Measurements from ENCODE around the gene KRTAP9-2.
"Not testable (repeated sequence)": the region's sequence is repeated elsewhere in the genome, so short reads cannot be mapped to it uniquely, and the experiment has no call there.

Gene KRTAP9-2

GRCh38 chr17:41265078-41265477 lies 38.6 kb downstream of the KRTAP9-2 start, which contains the start of gene KRTAP9-6:
Gene KRTAP9-6, plus strand, starts transcription at chr17:41265378. Its CDS starts 0 bp downstream, at chr17:41265378.
- no peak for ATAC-seq
- TF ChIP-seq PPARA (CRISPR knock-in tag; IDR thresholded peaks at IDR 0.05; ENCODE audit: borderline replicate concordance): no peak
- no peak for TF ChIP-seq ZNF8 (CRISPR knock-in tag; IDR thresholded peaks at IDR 0.05)
- TF ChIP-seq ZFP3 (CRISPR knock-in tag; IDR thresholded peaks at IDR 0.05): no peak
- TF ChIP-seq ISL1 (CRISPR knock-in tag; IDR thresholded peaks at IDR 0.05): no peak
- no peak for TF ChIP-seq PATZ1 (CRISPR knock-in tag; IDR thresholded peaks at IDR 0.05; ENCODE audit: borderline replicate concordance)
- TF ChIP-seq ZNF565 (CRISPR knock-in tag; conservative IDR thresholded peaks at IDR 0.05; ENCODE audit: low read depth): no peak
- TF ChIP-seq GLIS3 (CRISPR knock-in tag; IDR thresholded peaks at IDR 0.05): no peak
- TF ChIP-seq SNAI2 (CRISPR knock-in tag; IDR thresholded peaks at IDR 0.05): no peak
- TF ChIP-seq ZC3H10 (CRISPR knock-in tag; IDR thresholded peaks at IDR 0.05): no peak
- TF ChIP-seq ZFP30 (CRISPR knock-in tag; IDR thresholded peaks at IDR 0.05): no peak
- no peak for TF ChIP-seq ESRRG (CRISPR knock-in tag; IDR thresholded peaks at IDR 0.05)

GRCh38 chr17:41267711-41268110 lies 41.3 kb downstream of the KRTAP9-2 start:
- no peak for ATAC-seq
- no peak for TF ChIP-seq GLIS3 (CRISPR knock-in tag; IDR thresholded peaks at IDR 0.05)
- no peak for TF ChIP-seq TOX (CRISPR knock-in tag; IDR thresholded peaks at IDR 0.05; ENCODE audit: borderline replicate concordance)
- no peak for TF ChIP-seq ZNF8 (CRISPR knock-in tag; IDR thresholded peaks at IDR 0.05)
- TF ChIP-seq OSR1 (CRISPR knock-in tag; IDR thresholded peaks at IDR 0.05): no peak
- no peak for TF ChIP-seq ISL1 (CRISPR knock-in tag; IDR thresholded peaks at IDR 0.05)
- no peak for TF ChIP-seq BACH2 (CRISPR knock-in tag; IDR thresholded peaks at IDR 0.05; ENCODE audit: borderline replicate concordance)

GRCh38 chr17:41271323-41271722 lies 44.9 kb downstream of the KRTAP9-2 start:
- ATAC-seq: not testable (repeated sequence)

- TF ChIP-seq CREB5 (CRISPR knock-in tag; IDR thresholded peaks at IDR 0.05; ENCODE audit: low read depth) (no peak), TOX (CRISPR knock-in tag; IDR thresholded peaks at IDR 0.05; ENCODE audit: borderline replicate concordance) (no peak), POU6F1 (CRISPR knock-in tag; IDR thresholded peaks at IDR 0.05; ENCODE audit: borderline replicate concordance, low read depth) (no peak), TCF4 (CRISPR knock-in tag; IDR thresholded peaks at IDR 0.05; ENCODE audit: borderline replicate concordance) (no peak), ARNTL (CRISPR knock-in tag; IDR thresholded peaks at IDR 0.05; ENCODE audit: borderline replicate concordance, low read depth) (no peak), ZNF565 (CRISPR knock-in tag; conservative IDR thresholded peaks at IDR 0.05; ENCODE audit: low read depth) (no peak), CSRNP3 (CRISPR knock-in tag; IDR thresholded peaks at IDR 0.05) (no peak), PPARA (CRISPR knock-in tag; IDR thresholded peaks at IDR 0.05; ENCODE audit: borderline replicate concordance) (no peak), ZFP3 (CRISPR knock-in tag; IDR thresholded peaks at IDR 0.05) (no peak), CSDC2 (CRISPR knock-in tag; IDR thresholded peaks at IDR 0.05) (no peak), SNAI2 (CRISPR knock-in tag; IDR thresholded peaks at IDR 0.05) (no peak), GLIS3 (CRISPR knock-in tag; IDR thresholded peaks at IDR 0.05) (no peak), ZNF70 (CRISPR knock-in tag; IDR thresholded peaks at IDR 0.05) (no peak), TSHZ2 (CRISPR knock-in tag; IDR thresholded peaks at IDR 0.05) (no peak), RARB (CRISPR knock-in tag; IDR thresholded peaks at IDR 0.05) (no peak), ISL1 (CRISPR knock-in tag; IDR thresholded peaks at IDR 0.05) (no peak)
- no peak for ATAC-seq
Measured at GRCh38 chr17:41271858-41272257, 45.4 kb downstream of the KRTAP9-2 start.

GRCh38 chr17:41275648-41276190 lies 49.3 kb downstream of the KRTAP9-2 start, which contains the start of gene KRTAP9-7:
Gene KRTAP9-7, plus strand, starts transcription at chr17:41275698. Its CDS starts 0 bp downstream, at chr17:41275698.
- not testable (repeated sequence) for ATAC-seq

Measured in SK-N-SH treated with all-trans-retinoic acid at 6 μM for 48 hours (cell line).